ENCODE results near the gene PTPN9. TPM values are rescaled to one million over a fixed set of nuclear protein-coding genes. Genes with fewer than 3 reads are reported as not detected.

Gene PTPN9
- polyA plus RNA-seq, 5 donors, result 42.9 to 46.4 (median 46.1) TPM

DNA sequence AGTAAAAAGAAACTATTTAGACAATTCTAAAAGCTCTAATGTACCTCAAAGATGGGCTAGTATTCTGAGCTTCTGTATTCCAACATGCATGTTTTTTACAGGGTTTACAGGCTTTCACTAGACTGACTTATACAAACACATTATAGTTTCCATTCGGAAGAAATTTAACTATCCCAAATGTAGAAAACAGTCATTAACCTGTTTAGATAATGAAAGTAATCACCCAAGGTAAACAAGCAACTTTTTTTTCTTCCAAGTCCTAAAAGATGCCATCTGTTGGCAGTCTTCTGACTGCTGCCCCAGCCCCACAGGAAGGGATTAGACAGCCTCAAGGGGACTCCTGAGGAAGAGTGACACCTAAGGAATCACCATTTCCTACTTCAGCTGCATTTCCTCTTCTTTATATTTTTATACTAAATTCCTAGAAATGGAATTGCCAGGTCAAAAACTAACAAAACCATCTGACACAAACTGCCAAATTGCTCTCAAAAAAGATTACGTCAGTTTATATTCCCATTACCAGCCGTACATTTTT, 153.1 kb downstream of the PTPN9 start:
- DNase-seq, result no peak

DNA sequence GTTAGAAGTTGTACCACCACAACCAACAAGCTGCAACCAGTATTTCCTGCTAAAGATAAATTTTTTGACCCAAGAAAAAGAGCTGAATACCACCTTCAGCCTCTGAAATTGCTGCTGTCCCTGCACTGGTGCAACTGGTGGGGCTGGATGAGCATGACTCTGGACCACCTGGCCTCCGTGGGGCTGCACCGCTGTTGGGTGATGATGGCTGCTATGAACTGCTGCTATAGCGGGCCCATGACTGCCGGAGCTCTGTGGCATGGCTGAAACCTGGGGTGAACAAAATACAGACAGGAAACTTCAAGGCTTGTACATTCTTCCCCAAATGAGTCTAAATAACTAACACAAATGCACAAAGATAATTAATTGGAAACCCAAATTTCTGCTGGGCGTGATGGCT, 156.6 kb downstream of the PTPN9 start:
- DNase-seq, result no peak

DNA sequence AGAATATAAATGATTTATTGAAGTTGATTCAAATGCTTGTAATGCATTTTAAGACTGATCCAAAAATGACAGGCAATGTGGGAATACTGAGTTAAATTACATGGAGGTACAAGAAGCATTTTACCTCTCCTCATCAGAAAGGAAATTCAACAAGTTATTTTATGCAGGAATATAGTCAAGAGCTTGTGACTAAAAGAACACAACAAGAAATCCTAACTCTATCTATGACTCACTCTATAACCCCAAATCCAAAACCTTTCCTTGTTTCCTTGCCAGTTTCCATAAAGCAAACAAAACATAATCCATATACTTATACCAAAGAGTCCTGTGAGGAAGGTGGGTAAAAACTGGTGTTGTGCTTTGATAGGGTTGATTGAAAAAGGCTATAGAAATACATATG, 158.4 kb downstream of the PTPN9 start:
- no peak for DNase-seq

DNA sequence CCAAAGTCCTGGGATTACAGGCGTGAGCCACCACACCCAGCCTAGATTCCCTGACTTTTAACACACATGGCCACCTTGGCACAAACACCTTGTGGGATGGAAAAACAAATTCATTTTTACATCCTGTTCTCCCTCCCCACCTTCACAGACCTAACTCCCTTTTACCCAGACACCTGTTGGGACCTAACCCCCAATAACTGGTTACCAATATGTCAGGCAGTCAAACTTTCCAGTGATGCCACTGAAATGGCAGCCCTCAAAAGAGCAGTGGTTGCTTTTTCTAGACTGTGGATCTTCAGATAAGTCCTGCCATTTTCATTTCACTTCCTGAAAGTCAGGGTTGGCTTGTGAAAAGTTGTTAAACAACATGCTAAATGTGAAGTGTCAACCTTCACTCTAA, 162.5 kb downstream of the PTPN9 start:
- no peak for DNase-seq

Other genes starting within 250 kb of the PTPN9 start
- gene COMMD4, start 243.3 kb downstream of the PTPN9 start, polyA plus RNA-seq (ENCODE audit: insufficient read depth in 1 of 5, insufficient read length in 5 of 5, low replicate concordance in 1 of 5), result 10 to 100 TPM; 69.6 to 88.0 (median 73.7) TPM
- gene NEIL1, start 232.3 kb downstream of the PTPN9 start, polyA plus RNA-seq (ENCODE audit: insufficient read depth in 1 of 5, insufficient read length in 5 of 5, low replicate concordance in 1 of 5), result 10 to 100 TPM; 24.0 to 35.1 (median 31.7) TPM
- 100 to 1,000 TPM; 118 to 221 (median 170) TPM for gene MAN2C1, start 210.7 kb downstream of the PTPN9 start, polyA plus RNA-seq (ENCODE audit: insufficient read depth in 1 of 5, insufficient read length in 5 of 5, low replicate concordance in 1 of 5)
- gene SIN3A, start 127.6 kb downstream of the PTPN9 start, polyA plus RNA-seq (ENCODE audit: insufficient read depth in 1 of 5, insufficient read length in 5 of 5, low replicate concordance in 1 of 5), result 10 to 100 TPM; 50.0 to 63.7 (median 60.6) TPM
- 10 to 100 TPM; 26.8 to 32.1 (median 30.0) TPM for gene SNUPN, start 46.4 kb upstream of the PTPN9 start, polyA plus RNA-seq (ENCODE audit: insufficient read depth in 1 of 5, insufficient read length in 5 of 5, low replicate concordance in 1 of 5)
- gene IMP3, start 60.9 kb upstream of the PTPN9 start, polyA plus RNA-seq (ENCODE audit: insufficient read depth in 1 of 5, insufficient read length in 5 of 5, low replicate concordance in 1 of 5), result 10 to 100 TPM; 39.7 to 54.6 (median 43.0) TPM
- 10 to 100 TPM; 19.2 to 25.1 (median 21.9) TPM for gene SNX33, start 68.6 kb upstream of the PTPN9 start, polyA plus RNA-seq (ENCODE audit: insufficient read depth in 1 of 5, insufficient read length in 5 of 5, low replicate concordance in 1 of 5)
- gene CSPG4, start 133.5 kb upstream of the PTPN9 start, polyA plus RNA-seq (ENCODE audit: insufficient read depth in 1 of 5, insufficient read length in 5 of 5, low replicate concordance in 1 of 5), result 10 to 100 TPM; 12.0 to 38.6 (median 22.6) TPM

All from right lung (tissue), 5 donors.